Activated T-cell treated with anti-CD3 and anti-CD28 coated beads for 24 hours (primary cell): ENCODE measurements around the gene EXOC2.

Experiments used
- DNase-seq: peaks from one replicate; pipeline ENCODE4 v3.0.0-alpha.2; 2020; ENCODE audit warnings: low read depth

The EXOC2 gene

GRCh38 chr6:493840-494239, 199.1 kb downstream of the EXOC2 start:
- no peak for DNase-seq

GRCh38 chr6:492816-493414, 200.0 kb downstream of the EXOC2 start:
- no peak for DNase-seq

GRCh38 chr6:492178-492577, 200.8 kb downstream of the EXOC2 start:
- no peak for DNase-seq

GRCh38 chr6:491233-491632, 201.7 kb downstream of the EXOC2 start:
- DNase-seq = no peak

GRCh38 chr6:490251-491037, 202.5 kb downstream of the EXOC2 start:
- no peak for DNase-seq

GRCh38 chr6:489762-490161, 203.2 kb downstream of the EXOC2 start:
- DNase-seq = no peak

- no peak for DNase-seq
These were observed 203.9 kb downstream of the EXOC2 start for GRCh38 chr6:489001-489400.

- DNase-seq = no peak
These were observed 205.0 kb downstream of the EXOC2 start for GRCh38 chr6:487956-488355.

GRCh38 chr6:485655-486170, 207.2 kb downstream of the EXOC2 start:
- DNase-seq = no peak

GRCh38 chr6:484746-485145, 208.2 kb downstream of the EXOC2 start:
- no peak for DNase-seq

- DNase-seq = no peak
These were observed 208.7 kb downstream of the EXOC2 start for GRCh38 chr6:484086-484745.

- DNase-seq = no peak
These were observed 217.6 kb downstream of the EXOC2 start for GRCh38 chr6:475314-475713.

- DNase-seq = peak; percentile 68
These were observed 218.3 kb downstream of the EXOC2 start for GRCh38 chr6:474453-475185.

GRCh38 chr6:473768-474452, 219.0 kb downstream of the EXOC2 start:
- DNase-seq = no peak

GRCh38 chr6:473356-473755, 219.6 kb downstream of the EXOC2 start:
- no peak for DNase-seq

- DNase-seq = no peak
These were observed 222.0 kb downstream of the EXOC2 start for GRCh38 chr6:470901-471448.

GRCh38 chr6:470051-470900, 222.7 kb downstream of the EXOC2 start:
- DNase-seq = no peak

- no peak for DNase-seq
These were observed 225.3 kb downstream of the EXOC2 start for GRCh38 chr6:467671-468082.

- DNase-seq = no peak
These were observed 225.8 kb downstream of the EXOC2 start for GRCh38 chr6:467111-467510.

- no peak for DNase-seq
These were observed 226.4 kb downstream of the EXOC2 start for GRCh38 chr6:466564-466963.
